B cell (primary cell): ENCODE measurements around the gene LUZP1. TPM values are rescaled to one million over a fixed set of nuclear protein-coding genes. Genes with fewer than 3 reads are reported as not detected.

Experiments
- ATAC-seq: fragments of 200-7000 bp; cut with Tn5 transposase; one replicate; pipeline ENCODE4 v1.10.0; 2021; ENCODE audit warnings: low read depth, mild to moderate bottlenecking, moderate number of reproducible peaks, moderate library complexity
- CTCF ChIA-PET: fragments of 350-600 bp; sonication (Branson Sonifier 250); formaldehyde crosslinking; loops from one replicate; lab custom pipeline; 2021; ENCODE audit warnings: antibody characterized with exemption, inconsistent platforms; lab: Charles Lee
- POLR2A ChIA-PET: fragments of 350-600 bp; sonication (Branson Sonifier 250); formaldehyde crosslinking; loops from one replicate; lab custom pipeline; 2021; ENCODE audit warnings: antibody characterized with exemption; lab: Charles Lee
- DNase-seq: peaks from one replicate; pipeline ENCODE4 v3.0.0; 2013
- H2AFZ ChIP-seq: 2 replicates; pipeline ENCODE4 v1.6.1; 2012; ENCODE audit warnings: mild to moderate bottlenecking, low read depth, low read length; ENCODE audit not compliant: insufficient read depth, poor library complexity, severe bottlenecking
- H3K27ac ChIP-seq, 2 donors: 1 replicate in 1 of 2; 2 replicates in 1 of 2; pipeline ENCODE4 v1.5.1; 2012 to 2013; ENCODE audit warnings: low read length in 2 of 2, mild to moderate bottlenecking in 2 of 2, moderate library complexity in 1 of 2
- H3K27me3 ChIP-seq, 4 experiments: fragments of 200-600 bp in 1 of 4; sonication (generic) in 1 of 4; replicated peaks in 1 of 4; 1 replicate in 2 of 4; 2 replicates in 2 of 4; pipeline versions ENCODE4 v1.6.1 to v1.7.0; 2013 to 2016; ENCODE audit warnings: low read length in 3 of 4, mild to moderate bottlenecking in 2 of 4, mixed read lengths in 1 of 4, moderate library complexity in 1 of 4; ENCODE audit not compliant: insufficient read depth in 4 of 4, control insufficient read depth in 3 of 4; ENCODE audit errors: control extremely low read depth in 1 of 4
- H3K36me3 ChIP-seq, 2 experiments: replicated peaks in 1 of 2; 1 replicate in 1 of 2; 2 replicates in 1 of 2; pipeline versions ENCODE4 v1.6.1 to v1.7.1; 2013; ENCODE audit warnings: low read length in 1 of 2; ENCODE audit not compliant: insufficient read depth in 2 of 2, control insufficient read depth in 1 of 2; ENCODE audit errors: control extremely low read depth in 1 of 2, extremely low read depth in 1 of 2
- H3K4me1 ChIP-seq, 2 donors: fragments of 200-600 bp in 1 of 2; sonication (generic) in 1 of 2; 1 replicate in 1 of 2; 2 replicates in 1 of 2; pipeline versions ENCODE4 v1.5.1 to v1.6.1; 2013 to 2017; ENCODE audit warnings: low read length in 2 of 2; ENCODE audit not compliant: control insufficient read depth in 2 of 2, insufficient read depth in 2 of 2
- H3K4me2 ChIP-seq: replicated peaks from 2 replicates; pipeline ENCODE3; 2012; ENCODE audit warnings: mild to moderate bottlenecking, low read depth, low read length; ENCODE audit not compliant: poor library complexity, severe bottlenecking
- H3K4me3 ChIP-seq, 5 experiments: fragments of 200-600 bp in 1 of 5; sonication (generic) in 1 of 5; 1 replicate in 3 of 5; 2 replicates in 2 of 5; pipeline versions ENCODE4 v1.5.1 to v1.7.0; 2011 to 2016; ENCODE audit warnings: low read length in 4 of 5, mild to moderate bottlenecking in 4 of 5, low read depth in 2 of 5, control low read depth in 1 of 5, moderate library complexity in 1 of 5; ENCODE audit not compliant: insufficient read depth in 1 of 5; ENCODE audit errors: control extremely low read depth in 1 of 5, extremely low read depth in 1 of 5
- H3K79me2 ChIP-seq: fragments of 200-600 bp; sonication (generic); one replicate; pipeline ENCODE4 v1.6.0; 2016; ENCODE audit warnings: low read length; ENCODE audit not compliant: control insufficient read depth, insufficient read depth
- H3K9ac ChIP-seq: fragments of 200-600 bp; sonication (generic); 2 replicates; pipeline ENCODE4 v1.6.1; 2017; ENCODE audit warnings: mild to moderate bottlenecking, low read length, moderate library complexity
- H3K9me3 ChIP-seq, 3 donors: one replicate each; pipeline versions ENCODE4 v1.6.1 to v1.7.1; 2013; ENCODE audit warnings: low read length in 2 of 3; ENCODE audit not compliant: control insufficient read depth in 2 of 3, insufficient read depth in 1 of 3; ENCODE audit errors: control extremely low read depth in 1 of 3
- H4K20me1 ChIP-seq: 2 replicates; pipeline ENCODE4 v1.6.0; 2012; ENCODE audit warnings: mild to moderate bottlenecking, low read length; ENCODE audit not compliant: insufficient read depth, control insufficient read depth, poor library complexity, severe bottlenecking
- H3K27ac Mint-ChIP-seq: one replicate; pipeline ENCODE4 v1.8.0; 2021; ENCODE audit warnings: mixed read lengths
- H3K27me3 Mint-ChIP-seq: one replicate; pipeline ENCODE4 v1.8.0; 2021; ENCODE audit warnings: mixed read lengths
- H3K4me1 Mint-ChIP-seq: one replicate; pipeline ENCODE4 v1.8.0; 2021; ENCODE audit warnings: mixed read lengths
- H3K4me3 Mint-ChIP-seq: one replicate; pipeline ENCODE4 v1.8.0; 2021; ENCODE audit warnings: mixed read lengths
- H3K9me3 Mint-ChIP-seq: one replicate; pipeline ENCODE4 v1.8.0; 2022; ENCODE audit warnings: mixed read lengths; ENCODE audit not compliant: insufficient read depth
- CTCF ChIP-seq: fragments of 200-600 bp; IDR thresholded peaks from one replicate; pipeline ENCODE4 v1.8.0; 2022; ENCODE audit warnings: antibody characterized with exemption, mild to moderate bottlenecking
- EZH2 ChIP-seq: IDR thresholded peaks from 2 replicates; pipeline ENCODE4 v1.6.1; 2012; ENCODE audit warnings: borderline replicate concordance, low read depth, mild to moderate bottlenecking, moderate library complexity, low read length; ENCODE audit not compliant: insufficient read depth, poor library complexity, severe bottlenecking
- WGBS: methylation state at CpG from one replicate; pipeline ENCODE4 v1.1.5; 2013; ENCODE audit warnings: missing lambda C conversion rate; ENCODE audit not compliant: insufficient coverage; 5-methylcytosine and 5-hydroxymethylcytosine counted together
- intact Hi-C: fragments of 100-400 bp; cut with micrococcal nuclease; formaldehyde crosslinking; loops from one replicate; pipeline ENCODE4 v1.10.0; 2022
- polyA plus RNA-seq: library from polyadenylated mRNA; depleted of rRNA; stranded (reverse); fragments of >200 nt; gene quantifications from 2 replicates; pipeline ENCODE4 v1.2.3, GENCODE V29; 2012
- total RNA-seq, 2 donors: library from RNA; stranded (reverse); fragments of 120-200 nt in 1 of 2; gene quantifications; 1 replicate in 1 of 2; 2 replicates in 1 of 2; pipeline versions ENCODE4 v1.2.3 to v1.2.4, GENCODE V29; 2013 to 2022

Gene LUZP1
- total and polyA plus RNA-seq, 2 donors (not counting 1 experiment from before 2014, with no cell fraction given), result 2.0 to 12.9 TPM

GRCh38 chr1:23194119-23194984 lies 25.7 kb upstream of the LUZP1 start:
- no peak for ATAC-seq
- no peaks in the 10 kb centered on the region for H3K9me3 ChIP-seq
- 86% methylated on average over 7 of the region's 11 CpGs for WGBS
- intact Hi-C loops, result no loop called here
- TF ChIP-seq CTCF (no peak), EZH2 (no peak)
- H2AFZ ChIP-seq, result no peak overlapping the region
- no peaks in the 10 kb centered on the region for H3K27me3 ChIP-seq
- H3K4me2 ChIP-seq, result no peak overlapping the region
- H4K20me1 ChIP-seq, result no peaks in the 10 kb centered on the region
- Mint-ChIP-seq H3K4me3 (no peak overlapping the region), H3K9me3 (no peaks in the 10 kb centered on the region), H3K27ac (no peak overlapping the region), H3K27me3 (peaks cover 35% of the 10 kb centered on the region), H3K4me1 (no peaks in the 10 kb centered on the region)
- no peak overlapping the region for H3K27ac ChIP-seq
- POLR2A ChIA-PET, result no interaction called here
- CTCF ChIA-PET, result interaction anchor here (1.0 to 3.9 kb wide), 3 partner anchors 10 to 95 kb away, joined by 3 to 30 read pairs (median 9); no protein-coding TSS in a partner anchor
- DNase-seq, result no peak
- H3K36me3 ChIP-seq, result no peaks in the 10 kb centered on the region
- H3K4me1 ChIP-seq, result no peaks in the 10 kb centered on the region
- H3K9ac ChIP-seq, result no peak overlapping the region
- no peaks in the 10 kb centered on the region for H3K79me2 ChIP-seq
- no peak overlapping the region for H3K4me3 ChIP-seq

- WGBS, result 94% methylated on average over 26 of the region's 27 CpGs
- H3K4me1 ChIP-seq, result no peaks in the 10 kb centered on the region
- TF ChIP-seq CTCF, result no peak
- TF ChIP-seq EZH2, result no peak
- ChIA-PET CTCF (interaction anchor here (1.0 to 1.7 kb wide), 2 partner anchors 9 to 93 kb away, joined by 4 to 5 read pairs; no protein-coding TSS in a partner anchor), POLR2A (no interaction called here)
- Mint-ChIP-seq H3K4me1 (no peaks in the 10 kb centered on the region), H3K27ac (peak overlapping the region; percentile 26), H3K4me3 (no peak overlapping the region), H3K9me3 (no peaks in the 10 kb centered on the region), H3K27me3 (peaks cover 33% of the 10 kb centered on the region)
- H4K20me1 ChIP-seq, result no peaks in the 10 kb centered on the region
- no peaks in the 10 kb centered on the region for H3K79me2 ChIP-seq
- H2AFZ ChIP-seq, result no peak overlapping the region
- intact Hi-C loops, result no loop called here
- H3K4me2 ChIP-seq, result no peak overlapping the region
- H3K9ac ChIP-seq, result no peak overlapping the region
- no peaks in the 10 kb centered on the region for H3K36me3 ChIP-seq
- ATAC-seq, result no peak
- H3K9me3 ChIP-seq, result no peaks in the 10 kb centered on the region
- H3K27me3 ChIP-seq, result no peaks in the 10 kb centered on the region
- no peak for DNase-seq
- H3K27ac ChIP-seq, result no peak overlapping the region
- H3K4me3 ChIP-seq, result no peak overlapping the region
Observed at GRCh38 chr1:23193391-23194118, 24.9 kb upstream of the LUZP1 start.
